HepG2 (cell line): ENCODE data around the gene TBC1D32. TPM values are rescaled to one million over a fixed set of nuclear protein-coding genes. Genes with fewer than 3 reads are reported as not detected.

Source experiments
- ATAC-seq: fragments of 200-7000 bp; cut with Tn5 transposase; 3 replicates; pipeline ENCODE4 v1.9.1; 2020; ENCODE audit warnings: mild to moderate bottlenecking, moderate library complexity
- BruUV-seq: library from RNA; stranded (reverse); fragments of 400-500 nt; replicated peaks from 2 replicates; lab custom pipeline; 2021; lab: Mats Ljungman, UMichigan
- CTCF ChIA-PET: fragments of 300-600 bp; formaldehyde crosslinking; extraction: SDS; loops from one replicate; lab custom pipeline; 2021; ENCODE audit warnings: low total read pairs, inconsistent platforms, low intra/inter-chr PET ratio; lab: Yijun Ruan, JAX
- POLR2A ChIA-PET: fragments of 350-600 bp; sonication (Branson Sonifier 250); formaldehyde crosslinking; loops from one replicate; lab custom pipeline; 2020; ENCODE audit warnings: antibody characterized with exemption, inconsistent platforms; lab: Yijun Ruan, JAX
- DNase-seq: peaks from one replicate; pipeline ENCODE4 v3.0.0-alpha.2; 2015; ENCODE audit warnings: low spot score
- FAIRE-seq: peaks from 3 replicates; lab custom pipeline; 2011; peaks lifted over from hg19 to GRCh38; lab: Jason Lieb, UNC
- H2AFZ ChIP-seq: one replicate; pipeline ENCODE4 v1.6.1; 2011; ENCODE audit warnings: low read length, inconsistent platforms
- H3K27ac ChIP-seq: fragments of 300-600 bp; 3 replicates; pipeline ENCODE4 v1.8.0; 2011; ENCODE audit warnings: mixed run types, mild to moderate bottlenecking, mixed read lengths, low read length, inconsistent platforms; ENCODE audit not compliant: insufficient read depth; ENCODE audit errors: extremely low read length
- H3K27me3 ChIP-seq, 2 experiments: fragments of 200-600 bp in 1 of 2; 2 replicates in 1 of 2; 3 replicates in 1 of 2; pipeline versions ENCODE4 v1.6.0 to v1.8.0; 2011; ENCODE audit warnings: low read length in 2 of 2, mild to moderate bottlenecking in 2 of 2, moderate library complexity in 2 of 2, inconsistent platforms in 1 of 2; ENCODE audit not compliant: insufficient read depth in 2 of 2, control insufficient read depth in 1 of 2
- H3K36me3 ChIP-seq, 2 experiments: fragments of 200-600 bp in 1 of 2; replicated peaks in 1 of 2; 2 replicates in 1 of 2; 3 replicates in 1 of 2; pipeline versions ENCODE4 v1.5.1 to v1.8.0; 2011; ENCODE audit warnings: low read length in 2 of 2, inconsistent platforms in 1 of 2; ENCODE audit not compliant: insufficient read depth in 2 of 2, control insufficient read depth in 1 of 2
- H3K4me1 ChIP-seq: 2 replicates; pipeline ENCODE4 v1.5.1; 2012; ENCODE audit warnings: low read length, inconsistent platforms; ENCODE audit not compliant: insufficient read depth
- H3K4me2 ChIP-seq: 2 replicates; pipeline ENCODE4 v1.6.0; 2011; ENCODE audit warnings: low read depth, low read length, inconsistent platforms
- H3K4me3 ChIP-seq, 3 experiments: fragments of 200-600 bp in 1 of 3; sonication (generic), shearing (Covaris generic) in 1 of 3; replicated peaks in 1 of 3; 2 replicates each; pipeline ENCODE4 v1.5.1; 2011 to 2016; ENCODE audit warnings: low read length in 3 of 3, inconsistent platforms in 2 of 3, low read depth in 2 of 3, mild to moderate bottlenecking in 2 of 3, control low read depth in 1 of 3, mixed read lengths in 1 of 3; ENCODE audit not compliant: insufficient read depth in 1 of 3
- H3K79me2 ChIP-seq: one replicate; pipeline ENCODE4 v1.6.1; 2011; ENCODE audit warnings: low read length, inconsistent platforms; ENCODE audit not compliant: insufficient read depth
- H3K9ac ChIP-seq: 2 replicates; pipeline ENCODE4 v1.6.0; 2011; ENCODE audit warnings: mild to moderate bottlenecking, low read depth, low read length, inconsistent platforms; ENCODE audit not compliant: insufficient read depth
- H3K9me3 ChIP-seq: 2 replicates; pipeline ENCODE4 v1.5.1; 2012; ENCODE audit warnings: mild to moderate bottlenecking, low read length
- H4K20me1 ChIP-seq: 2 replicates; pipeline ENCODE4 v1.6.0; 2011; ENCODE audit warnings: inconsistent platforms, mild to moderate bottlenecking, low read length, moderate library complexity; ENCODE audit not compliant: insufficient read depth
- CAMTA2 ChIP-seq: sonication (generic); formaldehyde crosslinking; IDR thresholded peaks from 2 replicates; pipeline ENCODE4 v1.4.0; 2020; ENCODE audit warnings: mild to moderate bottlenecking, missing genetic modification reagents, borderline replicate concordance
- ELF4 ChIP-seq: sonication (generic); formaldehyde crosslinking; IDR thresholded peaks from 2 replicates; pipeline ENCODE4 v1.5.0; 2020; ENCODE audit warnings: missing genetic modification reagents, mild to moderate bottlenecking, moderate library complexity, borderline replicate concordance
- GTF3A ChIP-seq: sonication (generic); formaldehyde crosslinking; conservative IDR thresholded peaks from 2 replicates; pipeline ENCODE4 v1.4.0; 2020; ENCODE audit warnings: mild to moderate bottlenecking, missing genetic modification reagents
- HDAC6 ChIP-seq: fragments of 200-600 bp; sonication (generic); IDR thresholded peaks from 2 replicates; pipeline ENCODE4 v1.7.0; 2017; ENCODE audit warnings: mild to moderate bottlenecking, antibody characterized with exemption, low read length, low read depth
- PCBP2 ChIP-seq: fragments of 200-400 bp; formaldehyde crosslinking; optimal IDR thresholded peaks from 2 replicates; pipeline ENCODE3; 2018; ENCODE audit warnings: low read length, low read depth; ENCODE audit not compliant: poor library complexity, severe bottlenecking
- SNAI1 ChIP-seq: sonication (generic); formaldehyde crosslinking; IDR thresholded peaks from 2 replicates; pipeline ENCODE4 v1.5.0; 2020; ENCODE audit warnings: mild to moderate bottlenecking, missing genetic modification reagents, borderline replicate concordance
- TAF1 ChIP-seq: sonication (generic); formaldehyde crosslinking; IDR thresholded peaks from 2 replicates; pipeline ENCODE4 v1.4.0; 2020; ENCODE audit warnings: missing genetic modification reagents
- ZEB1 ChIP-seq: IDR thresholded peaks from 2 replicates; pipeline ENCODE4 v1.6.1; 2012; ENCODE audit warnings: mild to moderate bottlenecking, low read depth, inconsistent platforms; ENCODE audit not compliant: insufficient replicate concordance
- ZFP82 ChIP-seq: sonication (generic); formaldehyde crosslinking; IDR thresholded peaks from 2 replicates; pipeline ENCODE4 v1.5.1; 2020; ENCODE audit warnings: mild to moderate bottlenecking, missing genetic modification reagents, borderline replicate concordance
- ZFP91 ChIP-seq: sonication (generic); formaldehyde crosslinking; IDR thresholded peaks from 2 replicates; pipeline ENCODE4 v1.9.0; 2022; ENCODE audit warnings: missing genetic modification reagents, mild to moderate bottlenecking, borderline replicate concordance
- ZHX2 ChIP-seq, 2 experiments: sonication (generic) in 1 of 2; formaldehyde crosslinking in 1 of 2; IDR thresholded peaks; 2 replicates each; pipeline versions ENCODE4 v1.6.1 to v1.9.0; 2014 to 2022; ENCODE audit warnings: antibody characterized with exemption in 1 of 2, borderline replicate concordance in 1 of 2, inconsistent platforms in 1 of 2, low read depth in 1 of 2, missing genetic modification reagents in 1 of 2
- ZNF296 ChIP-seq: sonication (generic); formaldehyde crosslinking; conservative IDR thresholded peaks from 2 replicates; pipeline ENCODE4 v1.5.0; 2020; ENCODE audit warnings: mild to moderate bottlenecking, missing genetic modification reagents
- ZNF879 ChIP-seq: sonication (generic); formaldehyde crosslinking; IDR thresholded peaks from 2 replicates; pipeline ENCODE4 v1.8.1; 2023; ENCODE audit warnings: missing genetic modification reagents
- WGBS: methylation state at CpG from one replicate; pipeline ENCODE4 v1.1.6; 2017; ENCODE audit warnings: low lambda C conversion rate; 5-methylcytosine and 5-hydroxymethylcytosine counted together
- in situ Hi-C: cut with HindIII; loops from 2 replicates; pipeline ENCODE4 v1.10.0; 2017; ENCODE audit warnings: low pct_unique_long_range_greater_than_20kb; ENCODE audit not compliant: extremely low pct_ligation_motif_present
- intact Hi-C: fragments of 100-400 bp; cut with micrococcal nuclease; formaldehyde crosslinking; loops from one replicate; pipeline ENCODE4 v1.10.0; 2022; ENCODE audit not compliant: unreplicated experiment
- polyA plus RNA-seq, 8 experiments: library from polyadenylated mRNA; depleted of rRNA in 3 of 8; stranded (reverse) in 7 of 8; unstranded in 1 of 8; fragments of >200 nt; fragmentation: Illumina TruSeq in 4 of 8; extraction: Trizol in 4 of 8; gene quantifications; 2 replicates each; pipeline versions ENCODE4 v1.2.1 to v1.2.3, GENCODE V29; 2011 to 2016; ENCODE audit warnings: low read depth in 4 of 8, missing spikeins in 1 of 8, mixed read lengths in 1 of 8; ENCODE audit not compliant: insufficient read depth in 1 of 8
- total RNA-seq, 5 experiments: library from RNA; depleted of rRNA; stranded (reverse); fragments of >200 nt; fragmentation: Illumina TruSeq; extraction: Trizol; gene quantifications; 2 replicates each; pipeline ENCODE4 v1.2.3, GENCODE V29; 2016; ENCODE audit warnings: low read depth in 1 of 5
- TF ChIP-seq, protein P1 (sequence below): sonication (generic); formaldehyde crosslinking; IDR thresholded peaks from 2 replicates; pipeline ENCODE4 v1.4.0; 2020; ENCODE audit warnings: missing genetic modification reagents, low read depth, mild to moderate bottlenecking, borderline replicate concordance
- TF ChIP-seq, protein P2 (sequence below): sonication (generic); formaldehyde crosslinking; IDR thresholded peaks from 2 replicates; pipeline ENCODE4 v1.8.0; 2023; ENCODE audit warnings: mild to moderate bottlenecking, missing genetic modification reagents

TBC1D32 gene
- total and polyA plus RNA-seq, 2 of the 13 experiments (the other 11 are each of a cell fraction or from before 2014, with no cell fraction given): 2.0 to 4.8 TPM

DNA sequence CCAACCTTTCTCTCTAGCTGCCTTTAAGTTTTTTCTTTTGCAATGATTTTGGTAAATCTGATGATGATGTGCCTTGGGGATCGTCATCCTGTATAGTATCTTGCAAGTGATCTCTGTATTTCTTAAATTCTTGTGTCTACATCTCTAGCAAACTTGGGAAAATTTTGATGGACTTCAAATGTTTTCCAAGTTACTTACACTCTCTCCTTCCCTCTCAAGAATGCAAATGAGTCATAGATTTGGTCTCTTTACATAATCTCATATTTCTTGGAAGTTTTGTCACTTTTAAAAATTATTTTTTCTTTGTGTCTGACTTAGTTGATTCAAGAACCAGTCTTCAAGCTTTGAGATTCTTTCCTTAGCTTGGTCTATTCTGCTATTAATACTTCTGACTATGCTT lies 176.4 kb downstream of the TBC1D32 start:
- FAIRE-seq: no peak
- no peaks in the 10 kb centered on the region for H3K4me1 ChIP-seq
- ChIA-PET POLR2A (no interaction called here), CTCF (no interaction called here)
- intact Hi-C loops (no loop called here), in situ Hi-C loops (no loop called here)
- DNase-seq: no peak
- no TSS peak for BruUV-seq
- H3K79me2 ChIP-seq: no peaks in the 10 kb centered on the region
- no peaks in the 10 kb centered on the region for H3K27me3 ChIP-seq
- H3K9me3 ChIP-seq: peaks cover 68% of the 10 kb centered on the region
- no peak overlapping the region for H3K4me3 ChIP-seq
- no peak overlapping the region for H2AFZ ChIP-seq
- no peak for ATAC-seq
- H3K27ac ChIP-seq: no peak overlapping the region
- H4K20me1 ChIP-seq: no peaks in the 10 kb centered on the region
- no peak overlapping the region for H3K4me2 ChIP-seq
- no peaks in the 10 kb centered on the region for H3K36me3 ChIP-seq
- no peak overlapping the region for H3K9ac ChIP-seq
- 15% methylated on average over 1 of the region's 1 CpG for WGBS
- TF ChIP-seq SNAI1 (no peak), ZNF296 (CRISPR knock-in tag) (no peak), GTF3A (CRISPR knock-in tag) (no peak), CAMTA2 (CRISPR knock-in tag) (no peak), TAF1 (CRISPR knock-in tag) (no peak), ELF4 (CRISPR knock-in tag) (no peak), ZFP91 (no peak), HDAC6 (no peak), PCBP2 (no peak), ZEB1 (no peak), ZHX2 (IDR thresholded peaks at IDR 0.05; ENCODE audit: low read depth) (no peak), ZHX2 (CRISPR knock-in tag; IDR thresholded peaks at IDR 0.05; ENCODE audit: borderline replicate concordance) (no peak), ZNF879 (CRISPR knock-in tag) (no peak), ZFP82 (CRISPR knock-in tag) (no peak)
- TF ChIP-seq, protein P1, sequence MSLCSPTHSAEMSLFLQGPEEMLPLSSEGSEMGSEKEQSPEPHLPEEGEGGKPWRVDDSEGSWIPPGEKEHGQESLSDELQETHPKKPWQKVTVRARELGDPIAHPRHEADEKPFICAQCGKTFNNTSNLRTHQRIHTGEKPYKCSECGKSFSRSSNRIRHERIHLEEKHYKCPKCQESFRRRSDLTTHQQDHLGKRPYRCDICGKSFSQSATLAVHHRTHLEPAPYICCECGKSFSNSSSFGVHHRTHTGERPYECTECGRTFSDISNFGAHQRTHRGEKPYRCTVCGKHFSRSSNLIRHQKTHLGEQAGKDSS (CRISPR knock-in tag): no peak
- TF ChIP-seq, protein P2, sequence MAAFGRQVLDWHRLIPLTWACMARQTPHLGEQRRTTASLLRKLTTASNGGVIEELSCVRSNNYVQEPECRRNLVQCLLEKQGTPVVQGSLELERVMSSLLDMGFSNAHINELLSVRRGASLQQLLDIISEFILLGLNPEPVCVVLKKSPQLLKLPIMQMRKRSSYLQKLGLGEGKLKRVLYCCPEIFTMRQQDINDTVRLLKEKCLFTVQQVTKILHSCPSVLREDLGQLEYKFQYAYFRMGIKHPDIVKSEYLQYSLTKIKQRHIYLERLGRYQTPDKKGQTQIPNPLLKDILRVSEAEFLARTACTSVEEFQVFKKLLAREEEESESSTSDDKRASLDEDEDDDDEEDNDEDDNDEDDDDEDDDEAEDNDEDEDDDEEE: no peak
